Esophagus muscularis mucosa (tissue), 3 donors: Measurements from ENCODE around the gene PTPRN2.

Experiments used
- CTCF ChIP-seq, 3 experiments: fragments of 200-600 bp in 2 of 3; fragments of 450-650 bp in 1 of 3; sonication (generic) in 2 of 3; IDR thresholded peaks; one replicate each; pipeline ENCODE4 v1.5.1; 2017 to 2019; ENCODE audit warnings: antibody characterized with exemption in 3 of 3, mild to moderate bottlenecking in 2 of 3, moderate library complexity in 1 of 3
- POLR2A ChIP-seq: fragments of 450-650 bp; IDR thresholded peaks from one replicate; pipeline ENCODE4 v1.6.1; 2017; ENCODE audit warnings: antibody characterized with exemption, moderate library complexity, mild to moderate bottlenecking, low read depth
- POLR2AphosphoS5 ChIP-seq, 2 donors: sonication (generic); formaldehyde crosslinking; IDR thresholded peaks; one replicate each; pipeline ENCODE4 v1.6.1; 2017; ENCODE audit warnings: antibody characterized with exemption in 2 of 2

GRCh38 chr7:158559356-158559755 lies 28.3 kb downstream of the PTPRN2 start:
- TF ChIP-seq POLR2A, result no peak
- no peak for TF ChIP-seq CTCF (IDR thresholded peaks at IDR 0.05)
- TF ChIP-seq POLR2AphosphoS5 (IDR thresholded peaks at IDR 0.05), result no peak
